HG03045 (cell line): ENCODE results near the gene CEP104.

ENCODE experiments used
- ATAC-seq: cut with Tn5 transposase; IDR thresholded peaks from one replicate; pipeline ENCODE4 v1.9.1; 2021; ENCODE audit warnings: mild to moderate bottlenecking, moderate library complexity; ENCODE audit not compliant: unreplicated experiment

Gene CEP104

GRCh38 chr1:3894626-3895278, 37.7 kb upstream of the CEP104 start:
- ATAC-seq: no peak

GRCh38 chr1:3893190-3893589, 36.2 kb upstream of the CEP104 start:
- ATAC-seq: no peak

- ATAC-seq: no peak
These were observed 35.7 kb upstream of the CEP104 start for GRCh38 chr1:3892748-3893147.

- no peak for ATAC-seq
These were observed 34.4 kb upstream of the CEP104 start for GRCh38 chr1:3891329-3891865.

- no peak for ATAC-seq
These were observed 33.6 kb upstream of the CEP104 start for GRCh38 chr1:3890389-3891328.

GRCh38 chr1:3889936-3890335, 32.9 kb upstream of the CEP104 start:
- ATAC-seq: no peak

- ATAC-seq: no peak
These were observed 31.3 kb upstream of the CEP104 start for GRCh38 chr1:3888301-3888700.

- no peak for ATAC-seq
These were observed 29.7 kb upstream of the CEP104 start for GRCh38 chr1:3886691-3887090.

GRCh38 chr1:3886106-3886670, 29.2 kb upstream of the CEP104 start:
- ATAC-seq: no peak

GRCh38 chr1:3885611-3886010, 28.6 kb upstream of the CEP104 start:
- no peak for ATAC-seq

GRCh38 chr1:3884966-3885365, 28.0 kb upstream of the CEP104 start:
- ATAC-seq: no peak

- ATAC-seq: no peak
These were observed 26.3 kb upstream of the CEP104 start for GRCh38 chr1:3883194-3883925.

- ATAC-seq: no peak
These were observed 24.1 kb upstream of the CEP104 start for GRCh38 chr1:3881193-3881480.

GRCh38 chr1:3880429-3881192, 23.6 kb upstream of the CEP104 start:
- no peak for ATAC-seq

- ATAC-seq: no peak
These were observed 22.9 kb upstream of the CEP104 start for GRCh38 chr1:3879787-3880428.

GRCh38 chr1:3879099-3879498, 22.1 kb upstream of the CEP104 start:
- no peak for ATAC-seq

GRCh38 chr1:3876716-3877115, 19.7 kb upstream of the CEP104 start:
- no peak for ATAC-seq

GRCh38 chr1:3874736-3875135, 17.7 kb upstream of the CEP104 start:
- no peak for ATAC-seq

GRCh38 chr1:3872546-3872945, 15.5 kb upstream of the CEP104 start:
- no peak for ATAC-seq

GRCh38 chr1:3871451-3871805, 14.4 kb upstream of the CEP104 start:
- no peak for ATAC-seq
